ENCODE results near the gene HEXD. TPM values are rescaled to one million over a fixed set of nuclear protein-coding genes. Genes with fewer than 3 reads are reported as not detected.

HEXD gene
- total RNA-seq, 2 experiments from 2014 or later: 87.9 to 93.2 TPM

GRCh38 chr17:82449131-82449882, 31.2 kb downstream of the HEXD start:
- peaks cover 11% of the 10 kb centered on the region; the same call in 1 of the 2 replicates for H3K9me3 ChIP-seq (ENCODE audit: low read length)
- peaks cover 47% of the 10 kb centered on the region for H3K36me3 ChIP-seq (ENCODE audit: insufficient read depth, low read length)
- peaks cover 3% of the 10 kb centered on the region for H4K20me1 ChIP-seq (ENCODE audit: insufficient read depth, low read length)
- POLR2A ChIA-PET: interaction anchor here (1.0 to 2.0 kb wide), 8 partner anchors 9 to 98 kb away, joined by 3 to 11 read pairs (median 4); partner anchors contain the start of gene OGFOD3
- no TSS peak for BruUV-seq (replicated peaks)
- peaks cover 40% of the 10 kb centered on the region for H3K4me1 ChIP-seq (ENCODE audit: insufficient read depth, low read length, poor library complexity, severe bottlenecking)
- no peak for TF ChIP-seq EZH2phosphoT487 (IDR thresholded peaks at IDR 0.05; ENCODE audit: borderline replicate concordance, low read depth, low read length)
- TF ChIP-seq, protein P1, sequence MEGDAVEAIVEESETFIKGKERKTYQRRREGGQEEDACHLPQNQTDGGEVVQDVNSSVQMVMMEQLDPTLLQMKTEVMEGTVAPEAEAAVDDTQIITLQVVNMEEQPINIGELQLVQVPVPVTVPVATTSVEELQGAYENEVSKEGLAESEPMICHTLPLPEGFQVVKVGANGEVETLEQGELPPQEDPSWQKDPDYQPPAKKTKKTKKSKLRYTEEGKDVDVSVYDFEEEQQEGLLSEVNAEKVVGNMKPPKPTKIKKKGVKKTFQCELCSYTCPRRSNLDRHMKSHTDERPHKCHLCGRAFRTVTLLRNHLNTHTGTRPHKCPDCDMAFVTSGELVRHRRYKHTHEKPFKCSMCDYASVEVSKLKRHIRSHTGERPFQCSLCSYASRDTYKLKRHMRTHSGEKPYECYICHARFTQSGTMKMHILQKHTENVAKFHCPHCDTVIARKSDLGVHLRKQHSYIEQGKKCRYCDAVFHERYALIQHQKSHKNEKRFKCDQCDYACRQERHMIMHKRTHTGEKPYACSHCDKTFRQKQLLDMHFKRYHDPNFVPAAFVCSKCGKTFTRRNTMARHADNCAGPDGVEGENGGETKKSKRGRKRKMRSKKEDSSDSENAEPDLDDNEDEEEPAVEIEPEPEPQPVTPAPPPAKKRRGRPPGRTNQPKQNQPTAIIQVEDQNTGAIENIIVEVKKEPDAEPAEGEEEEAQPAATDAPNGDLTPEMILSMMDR (conservative IDR thresholded peaks at IDR 0.05; ENCODE audit: low read length): peak; percentile 46
- H3K27ac ChIP-seq (ENCODE audit: low read depth, low read length, poor library complexity, severe bottlenecking): peak overlapping the region; percentile 98
- H3K79me2 ChIP-seq (ENCODE audit: insufficient read depth, low read depth, low read length): peaks cover 39% of the 10 kb centered on the region
- H3K4me2 ChIP-seq (ENCODE audit: low read length): peak overlapping the region; percentile 83
- intact Hi-C loops (cut with micrococcal nuclease; ENCODE audit: unreplicated experiment): loop anchor here (1.0 to 2.0 kb wide), 8 partner anchors 9 to 229 kb away; partner anchors contain the start of genes NARF, TEX19, UTS2R and WDR45B
- no peak overlapping the region for H2AFZ ChIP-seq (ENCODE audit: low read length)
- peak; percentile 100 for DNase-seq (ENCODE audit: low spot score)
- peak overlapping the region; percentile 80 for H3K4me3 ChIP-seq (ENCODE audit: low read depth, low read length, poor library complexity, severe bottlenecking)
- CTCF ChIA-PET (ENCODE audit: unreplicated experiment): interaction anchor here (1.4 kb wide), 1 partner anchor 98 kb away, joined by 6 read pairs; no protein-coding TSS in a partner anchor
- no peaks in the 10 kb centered on the region for H3K9me2 ChIP-seq (ENCODE audit: insufficient read depth, low read length)

DNA sequence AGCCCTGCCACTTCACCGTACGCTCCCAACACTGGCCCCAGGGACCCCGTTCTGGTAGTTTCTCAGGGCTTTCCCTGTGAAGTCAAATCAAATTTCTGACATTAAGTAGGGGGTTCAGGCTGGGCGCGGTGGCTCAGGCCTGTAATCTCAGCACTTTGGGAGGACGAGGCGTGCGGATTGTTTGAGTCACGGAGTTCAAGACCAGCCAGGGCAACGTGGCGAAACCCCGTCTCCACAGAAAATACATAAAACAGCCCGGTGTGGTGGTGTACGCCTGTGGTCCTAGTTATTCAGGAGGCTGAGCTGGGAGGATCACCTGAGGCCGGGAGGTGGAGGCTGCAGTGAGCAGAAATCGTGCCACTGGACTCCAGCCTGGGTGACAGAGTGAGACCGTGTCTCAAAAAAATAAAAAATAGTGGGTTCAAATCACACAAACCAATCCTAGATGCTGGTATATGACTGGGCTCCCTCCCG, 31.8 kb downstream of the HEXD start:
- CTCF ChIA-PET (ENCODE audit: unreplicated experiment): interaction anchor here (1.4 kb wide), 1 partner anchor 99 kb away, joined by 6 read pairs; no protein-coding TSS in a partner anchor
- Histone ChIP-seq H3K4me3 (ENCODE audit: low read depth, low read length, poor library complexity, severe bottlenecking) (peak overlapping the region; percentile 80), H3K9me2 (ENCODE audit: insufficient read depth, low read length) (no peaks in the 10 kb centered on the region), H3K27ac (ENCODE audit: low read depth, low read length, poor library complexity, severe bottlenecking) (peak overlapping the region; percentile 98), H3K79me2 (ENCODE audit: insufficient read depth, low read depth, low read length) (peaks cover 39% of the 10 kb centered on the region), H2AFZ (ENCODE audit: low read length) (no peak overlapping the region), H3K4me1 (ENCODE audit: insufficient read depth, low read length, poor library complexity, severe bottlenecking) (peaks cover 40% of the 10 kb centered on the region), H3K9me3 (ENCODE audit: low read length) (peaks cover 11% of the 10 kb centered on the region; the same call in 1 of the 2 replicates), H3K4me2 (ENCODE audit: low read length) (peak overlapping the region; percentile 83), H4K20me1 (ENCODE audit: insufficient read depth, low read length) (peaks cover 3% of the 10 kb centered on the region), H3K36me3 (ENCODE audit: insufficient read depth, low read length) (peaks cover 41% of the 10 kb centered on the region)
- no peak for DNase-seq (ENCODE audit: low spot score)
- intact Hi-C loops (cut with micrococcal nuclease; ENCODE audit: unreplicated experiment): loop anchor here (1.0 to 2.0 kb wide), 8 partner anchors 8 to 229 kb away; partner anchors contain the start of genes NARF, TEX19, UTS2R and WDR45B
- POLR2A ChIA-PET: interaction anchor here (1.1 to 2.0 kb wide), 6 partner anchors 8 to 57 kb away, joined by 3 to 11 read pairs (median 6); partner anchors contain the start of gene OGFOD3
- TSS peak; percentile 63 for BruUV-seq (replicated peaks)
- TF ChIP-seq EZH2phosphoT487 (IDR thresholded peaks at IDR 0.05; ENCODE audit: borderline replicate concordance, low read depth, low read length): no peak
- TF ChIP-seq, protein P1 (conservative IDR thresholded peaks at IDR 0.05; ENCODE audit: low read length): no peak
